Renal cortex interstitium (tissue), 11 donors: Measurements from ENCODE around the gene CNTN4. TPM values are rescaled to one million over a fixed set of nuclear protein-coding genes. Genes with fewer than 3 reads are reported as not detected.

Source experiments
- DNase-seq, 11 donors: peaks; one replicate each; pipeline ENCODE4 v3.0.0-alpha.2; 2013; ENCODE audit warnings: low read depth in 9 of 11, low spot score in 4 of 11; ENCODE audit errors: extremely low read depth in 1 of 11
- polyA plus RNA-seq, 3 donors: library from polyadenylated mRNA; unstranded; fragments of 120-200 nt; gene quantifications; one replicate each; pipeline ENCODE4 v1.2.1, GENCODE V29; 2013; ENCODE audit not compliant: insufficient read length in 3 of 3

CNTN4 gene
- polyA plus RNA-seq, 3 donors = 27.6 to 36.4 (median 33.2) TPM

- DNase-seq = no peak
These were observed 752.7 kb downstream of the CNTN4 start for GRCh38 chr3:2851361-2851760.

- DNase-seq = no peak
These were observed 753.2 kb downstream of the CNTN4 start for GRCh38 chr3:2851835-2852234.

DNA sequence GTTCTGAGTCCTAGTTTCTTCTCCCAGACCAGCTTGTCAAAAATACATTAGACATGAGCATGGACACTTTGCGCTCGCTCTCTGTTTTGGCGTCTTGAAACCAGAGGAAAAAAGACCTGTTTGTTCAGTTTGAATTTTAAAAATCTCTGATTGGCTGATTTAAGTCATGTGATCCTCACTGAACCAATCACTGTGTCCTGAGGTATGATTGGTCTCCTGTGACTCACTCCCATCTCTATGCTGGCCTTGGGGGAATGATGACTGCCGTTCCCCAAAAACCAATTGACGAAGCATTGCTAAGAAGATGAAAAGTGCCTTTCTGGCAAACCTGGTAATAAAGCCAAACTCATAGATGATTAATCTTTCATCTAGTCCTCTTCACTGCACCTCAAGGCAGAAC is 755.0 kb downstream of the CNTN4 start:
- no peak for DNase-seq

- DNase-seq = no peak
These were observed 757.8 kb downstream of the CNTN4 start for GRCh38 chr3:2856138-2857133.

GRCh38 chr3:2860626-2861025 is 762.0 kb downstream of the CNTN4 start:
- no peak for DNase-seq

DNA sequence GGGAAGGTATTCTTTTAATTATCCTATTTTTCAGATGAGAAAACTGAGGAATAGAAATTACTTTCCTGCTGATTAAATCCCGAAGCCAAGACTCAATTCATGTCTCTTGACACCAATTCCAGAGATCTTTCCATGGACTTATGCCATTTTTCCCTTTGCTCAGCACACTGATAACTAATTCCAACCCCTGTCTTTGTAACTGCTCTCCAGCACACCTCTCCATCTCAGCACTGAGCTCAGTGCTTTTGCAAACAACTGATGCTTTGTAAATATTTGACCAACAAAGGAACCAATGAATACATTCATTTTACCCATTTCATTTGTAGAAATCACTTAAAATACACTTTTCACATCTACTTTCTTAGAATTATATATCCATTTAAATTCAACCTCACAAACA is 762.5 kb downstream of the CNTN4 start:
- no peak for DNase-seq

GRCh38 chr3:2861920-2862319 is 763.3 kb downstream of the CNTN4 start:
- DNase-seq = no peak

GRCh38 chr3:2862366-2862765 is 763.7 kb downstream of the CNTN4 start:
- DNase-seq = no peak

- no peak for DNase-seq
These were observed 764.5 kb downstream of the CNTN4 start for GRCh38 chr3:2863127-2863526.

GRCh38 chr3:2869905-2870304 is 771.2 kb downstream of the CNTN4 start:
- no peak for DNase-seq

DNA sequence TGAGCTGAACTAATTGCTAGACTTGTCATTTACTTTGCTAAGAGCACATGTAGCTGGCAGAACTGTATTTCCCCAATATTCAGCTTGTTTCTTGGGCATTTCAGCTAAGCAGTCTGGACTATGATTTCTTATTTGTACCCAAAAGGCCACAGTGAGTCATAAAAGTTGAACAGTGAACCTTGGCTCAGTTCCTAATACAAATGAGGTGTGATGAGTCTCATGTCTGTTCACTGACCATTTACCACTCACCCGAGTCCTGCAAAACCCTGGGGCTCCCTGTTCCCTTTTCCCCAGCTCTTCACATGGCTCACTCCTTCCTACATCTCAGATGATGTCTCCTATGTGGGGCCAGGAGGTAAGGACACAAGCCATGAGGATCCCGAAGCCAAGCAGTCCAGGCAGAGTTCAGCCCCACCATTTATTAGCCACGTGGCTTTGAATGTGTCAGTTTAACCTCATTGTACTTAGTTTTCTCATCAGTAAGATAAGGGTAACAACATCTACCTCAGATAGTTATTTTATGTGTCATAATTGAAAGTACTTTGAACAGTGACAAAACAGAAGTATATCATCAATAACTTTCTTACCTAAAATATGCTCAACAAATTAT is 772.2 kb downstream of the CNTN4 start:
- no peak for DNase-seq

- DNase-seq = no peak
These were observed 774.2 kb downstream of the CNTN4 start for GRCh38 chr3:2872884-2873283.

GRCh38 chr3:2873986-2874385 is 775.3 kb downstream of the CNTN4 start:
- no peak for DNase-seq

- no peak for DNase-seq
These were observed 777.0 kb downstream of the CNTN4 start for GRCh38 chr3:2875699-2876098.

- DNase-seq = no peak
These were observed 777.7 kb downstream of the CNTN4 start for GRCh38 chr3:2876362-2876761.

GRCh38 chr3:2879023-2879422 is 780.4 kb downstream of the CNTN4 start:
- no peak for DNase-seq

GRCh38 chr3:2879587-2879986 is 780.9 kb downstream of the CNTN4 start:
- DNase-seq = no peak

DNA sequence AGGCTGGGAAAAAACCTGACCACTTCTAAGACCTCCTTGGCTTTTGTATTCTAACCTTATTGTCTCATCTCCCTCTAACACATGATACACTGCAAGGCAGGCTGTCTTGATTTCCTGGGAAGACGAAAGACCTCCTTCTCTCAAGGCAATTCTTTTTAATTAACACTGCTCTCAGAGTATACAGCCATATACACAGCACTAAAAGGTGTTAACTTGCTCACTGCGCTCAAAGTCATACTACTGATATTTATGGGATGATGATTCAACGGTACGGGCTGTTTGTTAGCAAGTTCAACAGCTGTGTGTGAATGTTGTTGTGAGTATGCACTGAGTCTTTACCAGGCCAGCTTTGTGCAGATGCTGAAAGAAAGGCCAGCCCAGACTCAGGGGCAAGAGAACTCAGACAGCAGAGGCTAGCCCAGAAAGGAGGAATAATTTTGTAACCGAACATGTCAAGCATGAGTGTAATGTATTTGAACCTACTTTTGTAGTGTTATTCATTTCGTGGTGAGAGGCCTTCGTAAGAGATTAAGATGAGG is 781.6 kb downstream of the CNTN4 start:
- DNase-seq = no peak

DNA sequence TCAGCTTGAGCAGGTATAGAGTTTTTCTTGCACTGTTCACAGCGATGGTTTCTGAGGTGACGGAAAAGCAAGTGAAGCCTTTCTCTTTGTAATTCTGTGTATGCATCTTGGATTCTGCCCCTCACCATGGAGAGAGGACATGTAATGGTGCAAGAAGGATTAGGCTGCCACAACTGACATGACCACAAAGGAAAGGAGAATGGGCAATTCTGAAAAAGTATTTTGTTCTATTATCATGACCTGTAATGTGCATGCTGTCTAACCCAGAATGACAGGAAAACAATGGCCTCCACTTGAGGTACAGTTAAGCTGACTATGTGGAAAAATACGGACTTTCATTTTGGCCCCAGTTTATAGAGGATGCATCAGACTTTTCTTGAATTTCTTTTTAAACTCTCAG is 784.6 kb downstream of the CNTN4 start:
- DNase-seq = no peak

DNA sequence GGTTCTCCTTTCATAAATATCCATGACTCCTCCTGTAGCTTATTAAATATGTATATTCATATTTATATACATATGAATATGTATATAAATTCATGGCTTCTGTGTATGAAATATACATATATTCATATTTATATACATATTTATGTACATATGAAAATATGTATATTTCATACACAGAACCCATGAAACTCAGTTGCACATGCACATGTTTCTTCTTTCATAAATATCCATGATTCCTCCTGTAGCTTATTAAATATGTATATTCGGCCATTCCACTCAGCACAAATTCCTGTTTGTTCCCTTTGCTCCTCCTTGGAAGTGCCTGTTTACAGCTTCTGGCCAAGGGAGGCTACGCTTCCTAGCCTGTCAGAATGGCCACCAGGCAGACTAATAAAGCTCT is 789.9 kb downstream of the CNTN4 start:
- no peak for DNase-seq
